HEK293T (cell line): Measurements from ENCODE around the gene CAP2.

Experiments
- ARNT ChIP-seq: fragments of 450-650 bp; IDR thresholded peaks from 2 replicates; pipeline ENCODE4 v1.6.1; 2017; ENCODE audit warnings: mild to moderate bottlenecking
- BHLHE40 ChIP-seq: fragments of 450-650 bp; IDR thresholded peaks from 2 replicates; pipeline ENCODE4 v1.6.1; 2016; ENCODE audit warnings: mild to moderate bottlenecking, moderate library complexity, borderline replicate concordance
- ELF4 ChIP-seq: fragments of 450-650 bp; IDR thresholded peaks from 2 replicates; pipeline ENCODE4 v1.6.1; 2017; ENCODE audit warnings: antibody characterized with exemption
- FOXA1 ChIP-seq: fragments of 450-650 bp; IDR thresholded peaks from 2 replicates; pipeline ENCODE4 v1.6.1; 2016; ENCODE audit warnings: mild to moderate bottlenecking
- FOXM1 ChIP-seq: fragments of 450-650 bp; IDR thresholded peaks from 2 replicates; pipeline ENCODE4 v1.6.1; 2017; ENCODE audit warnings: mild to moderate bottlenecking, borderline replicate concordance
- L3MBTL2 ChIP-seq: fragments of 450-650 bp; conservative IDR thresholded peaks from 2 replicates; pipeline ENCODE4 v1.6.1; 2016; ENCODE audit warnings: mild to moderate bottlenecking
- LEF1 ChIP-seq: fragments of 450-650 bp; IDR thresholded peaks from 2 replicates; pipeline ENCODE4 v1.6.1; 2017; ENCODE audit warnings: mild to moderate bottlenecking, borderline replicate concordance
- NFRKB ChIP-seq: fragments of 450-650 bp; IDR thresholded peaks from 2 replicates; pipeline ENCODE4 v1.6.1; 2016; ENCODE audit warnings: mild to moderate bottlenecking, moderate library complexity
- PKNOX1 ChIP-seq: fragments of 450-650 bp; IDR thresholded peaks from 2 replicates; pipeline ENCODE4 v1.6.1; 2016
- SP1 ChIP-seq: fragments of 450-650 bp; IDR thresholded peaks from 2 replicates; pipeline ENCODE4 v1.6.1; 2017
- TARDBP ChIP-seq: fragments of 450-650 bp; IDR thresholded peaks from 2 replicates; pipeline ENCODE4 v1.6.1; 2016

GRCh38 chr6:17460862-17461261 is 67.5 kb downstream of the CAP2 start:
- TF ChIP-seq FOXA1 (no peak), ARNT (no peak), TARDBP (no peak), PKNOX1 (no peak), SP1 (no peak), ELF4 (no peak), L3MBTL2 (no peak), FOXM1 (no peak), LEF1 (no peak), NFRKB (no peak), BHLHE40 (no peak)
